ENCODE measurements around the gene PDC.

The PDC gene

DNA sequence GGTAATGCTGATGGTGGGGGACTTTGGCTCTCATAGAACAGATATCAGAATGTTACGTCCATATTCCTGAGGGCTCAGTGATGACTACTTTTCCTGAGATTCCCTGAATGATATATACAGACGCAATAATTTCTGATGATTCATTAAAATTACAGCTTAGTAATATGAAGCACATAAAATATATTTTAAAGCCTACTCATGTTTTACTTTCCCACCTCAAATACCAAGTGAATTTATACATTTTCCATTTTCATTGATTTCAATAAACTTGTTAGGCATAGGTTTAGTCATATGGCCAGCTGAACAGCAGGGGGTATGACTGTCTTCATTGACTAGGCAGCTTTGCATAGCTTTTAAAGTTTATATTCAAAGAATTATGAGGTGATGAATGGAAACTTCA is 26.2 kb upstream of the PDC start:
- ChIA-PET CTCF (interaction anchor here (0.6 to 0.7 kb wide), 2 partner anchors 119 to 150 kb away, joined by 3 read pairs; no protein-coding TSS in a partner anchor), POLR2A (ENCODE audit: low non-redundant PET) (no interaction called here)
- DNase-seq (ENCODE audit: low spot score), result no peak
- H3K27ac ChIP-seq, result no peak overlapping the region
- TF ChIP-seq, protein P1, sequence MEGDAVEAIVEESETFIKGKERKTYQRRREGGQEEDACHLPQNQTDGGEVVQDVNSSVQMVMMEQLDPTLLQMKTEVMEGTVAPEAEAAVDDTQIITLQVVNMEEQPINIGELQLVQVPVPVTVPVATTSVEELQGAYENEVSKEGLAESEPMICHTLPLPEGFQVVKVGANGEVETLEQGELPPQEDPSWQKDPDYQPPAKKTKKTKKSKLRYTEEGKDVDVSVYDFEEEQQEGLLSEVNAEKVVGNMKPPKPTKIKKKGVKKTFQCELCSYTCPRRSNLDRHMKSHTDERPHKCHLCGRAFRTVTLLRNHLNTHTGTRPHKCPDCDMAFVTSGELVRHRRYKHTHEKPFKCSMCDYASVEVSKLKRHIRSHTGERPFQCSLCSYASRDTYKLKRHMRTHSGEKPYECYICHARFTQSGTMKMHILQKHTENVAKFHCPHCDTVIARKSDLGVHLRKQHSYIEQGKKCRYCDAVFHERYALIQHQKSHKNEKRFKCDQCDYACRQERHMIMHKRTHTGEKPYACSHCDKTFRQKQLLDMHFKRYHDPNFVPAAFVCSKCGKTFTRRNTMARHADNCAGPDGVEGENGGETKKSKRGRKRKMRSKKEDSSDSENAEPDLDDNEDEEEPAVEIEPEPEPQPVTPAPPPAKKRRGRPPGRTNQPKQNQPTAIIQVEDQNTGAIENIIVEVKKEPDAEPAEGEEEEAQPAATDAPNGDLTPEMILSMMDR (conservative IDR thresholded peaks at IDR 0.05; ENCODE audit: low read depth), result no peak

GRCh38 chr1:186486061-186486460 is 25.1 kb upstream of the PDC start:
- H3K27ac ChIP-seq, result no peak overlapping the region
- no peak for DNase-seq (ENCODE audit: low spot score)
- POLR2A ChIA-PET (ENCODE audit: low non-redundant PET), result no interaction called here
- CTCF ChIA-PET, result interaction anchor here (0.6 to 0.7 kb wide), 3 partner anchors 91 to 165 kb away, joined by 4 to 7 read pairs (median 6); no protein-coding TSS in a partner anchor
- TF ChIP-seq, protein P1 (conservative IDR thresholded peaks at IDR 0.05; ENCODE audit: low read depth), result no peak

DNA sequence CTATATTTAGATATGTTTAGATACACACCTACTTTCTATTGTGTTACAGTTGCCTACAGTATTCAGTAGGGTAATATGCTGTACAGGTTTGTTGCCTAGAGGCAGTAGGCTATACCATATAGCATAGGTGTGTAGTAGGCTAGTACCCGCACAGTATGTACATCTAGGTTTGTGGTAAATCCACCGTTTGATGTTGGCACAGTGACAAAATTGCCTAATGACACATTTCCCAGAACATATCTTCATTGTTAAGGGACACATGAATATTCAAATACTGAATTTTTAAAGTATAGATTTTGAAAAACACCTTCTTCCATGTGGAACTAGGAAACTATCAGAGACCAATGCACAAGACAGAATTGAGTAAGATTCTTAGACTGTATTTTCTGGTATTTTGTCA is 22.6 kb upstream of the PDC start:
- TF ChIP-seq, protein P1 (conservative IDR thresholded peaks at IDR 0.05; ENCODE audit: low read depth), result no peak
- CTCF ChIA-PET, result interaction anchor here (1.0 kb wide), 1 partner anchor 503 kb away, joined by 3 read pairs; no protein-coding TSS in a partner anchor
- DNase-seq (ENCODE audit: low spot score), result no peak
- H3K27ac ChIP-seq, result no peak overlapping the region
- POLR2A ChIA-PET (ENCODE audit: low non-redundant PET), result no interaction called here

- POLR2A ChIA-PET (ENCODE audit: low non-redundant PET), result no interaction called here
These were observed 21.8 kb upstream of the PDC start for GRCh38 chr1:186482661-186483255.

DNA sequence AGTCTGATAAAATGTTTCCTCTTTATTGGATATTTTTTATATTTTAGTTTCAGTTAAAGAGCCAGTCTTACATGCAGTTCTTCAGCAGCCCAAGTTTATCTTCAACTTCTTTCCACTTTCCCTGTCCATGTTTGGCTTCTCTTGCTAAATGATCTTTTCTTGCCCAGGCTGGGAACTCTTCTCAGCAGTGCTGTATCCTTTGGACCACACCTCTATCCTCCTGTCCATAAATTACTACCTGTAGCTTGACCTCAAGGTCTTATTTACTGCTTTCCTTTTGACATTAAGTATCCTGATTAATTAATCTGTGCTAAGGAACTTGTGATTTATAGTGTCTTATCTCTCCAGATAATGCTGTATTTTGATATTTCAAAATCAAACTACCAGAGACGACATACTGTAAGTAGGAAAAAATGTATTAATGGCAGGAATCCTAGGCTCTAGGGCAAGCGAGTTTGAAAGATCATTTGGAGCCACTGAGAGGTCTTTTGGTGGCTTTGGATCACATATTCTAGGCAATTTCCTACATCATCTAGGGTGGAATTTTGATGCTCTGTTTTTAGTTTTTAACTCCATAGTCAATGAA is 20.5 kb upstream of the PDC start:
- no peak overlapping the region for H3K27ac ChIP-seq
- no peak for DNase-seq (ENCODE audit: low spot score)
- ChIA-PET POLR2A (ENCODE audit: low non-redundant PET) (no interaction called here), CTCF (no interaction called here)
- TF ChIP-seq, protein P1 (conservative IDR thresholded peaks at IDR 0.05; ENCODE audit: low read depth), result no peak

More at GRCh38 chr1:186482661-186483255, 21.8 kb upstream of the PDC start:
- no peak overlapping the region for H3K27ac ChIP-seq
- TF ChIP-seq, protein P1 (conservative IDR thresholded peaks at IDR 0.05; ENCODE audit: low read depth), result peak; percentile 98
- DNase-seq (ENCODE audit: low spot score), result peak; percentile 58
- CTCF ChIA-PET, result interaction anchor here (0.5 to 1.2 kb wide), 18 partner anchors 10 to 529 kb away, joined by 3 to 7 read pairs (median 4); no protein-coding TSS in a partner anchor

- no peak for DNase-seq (ENCODE audit: low spot score)
- TF ChIP-seq, protein P1 (conservative IDR thresholded peaks at IDR 0.05; ENCODE audit: low read depth), result no peak
- H3K27ac ChIP-seq, result no peak overlapping the region
- ChIA-PET POLR2A (ENCODE audit: low non-redundant PET) (no interaction called here), CTCF (interaction anchor here (0.6 kb wide), 1 partner anchor 455 kb away, joined by 3 read pairs; no protein-coding TSS in a partner anchor)
These were observed 18.2 kb upstream of the PDC start for GRCh38 chr1:186479162-186479561.
